DMS79 (cell line): ENCODE results near the gene DHRS12.

Experiments
- DNase-seq: peaks from one replicate; lab custom pipeline; 2025; lab: John Stamatoyannopoulos, UW

Gene DHRS12

GRCh38 chr13:51724721-51725120 lies 79.2 kb downstream of the DHRS12 start:
- DNase-seq: no peak

DNA sequence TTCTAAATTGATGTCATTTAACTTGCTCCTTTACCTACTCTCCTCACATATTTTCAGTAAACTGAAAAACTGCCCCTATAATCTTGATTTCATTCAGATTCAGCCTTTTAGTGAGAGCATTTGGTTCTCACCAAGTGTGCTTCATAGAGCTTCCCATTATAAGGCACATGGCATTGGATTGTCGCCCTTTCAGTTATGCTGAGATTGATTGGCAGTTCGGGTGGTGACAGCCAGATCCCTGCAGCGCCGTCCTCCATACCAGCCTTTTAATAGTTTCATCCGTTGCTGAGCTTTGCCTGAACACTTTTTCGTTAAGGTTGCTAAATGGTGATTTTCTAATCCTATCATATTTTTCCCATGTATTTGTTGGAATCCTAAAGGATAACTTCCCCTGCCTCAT lies 80.4 kb downstream of the DHRS12 start:
- no peak for DNase-seq

GRCh38 chr13:51721496-51721895 lies 82.5 kb downstream of the DHRS12 start:
- no peak for DNase-seq

DNA sequence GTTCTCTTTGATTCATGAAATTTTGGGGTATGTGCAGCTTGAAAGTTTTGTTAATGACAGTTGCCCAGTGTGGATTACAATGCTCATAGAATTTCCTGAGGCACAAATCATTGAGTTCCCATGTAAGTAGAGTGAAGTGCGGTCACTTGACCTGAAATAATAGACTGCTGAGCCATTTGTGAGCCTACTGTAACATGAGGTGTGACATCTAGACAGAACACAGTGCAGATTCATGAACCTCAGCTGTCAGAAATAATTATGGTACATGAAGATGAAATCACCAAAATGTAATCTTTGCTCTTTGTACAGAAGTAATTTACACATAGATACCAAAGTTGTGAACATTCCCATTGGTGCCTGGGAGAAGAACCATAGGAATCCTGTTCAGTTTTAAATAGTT lies 84.6 kb downstream of the DHRS12 start:
- DNase-seq: no peak
